ENCODE results near the gene HPN.
"Not testable (repeated sequence)": the region's sequence is repeated elsewhere in the genome, so short reads cannot be mapped to it uniquely, and the experiment has no call there.

HPN gene

GRCh38 chr19:35028600-35028885, 13.0 kb upstream of the HPN start:
- DNase-seq: not testable (repeated sequence)

DNA sequence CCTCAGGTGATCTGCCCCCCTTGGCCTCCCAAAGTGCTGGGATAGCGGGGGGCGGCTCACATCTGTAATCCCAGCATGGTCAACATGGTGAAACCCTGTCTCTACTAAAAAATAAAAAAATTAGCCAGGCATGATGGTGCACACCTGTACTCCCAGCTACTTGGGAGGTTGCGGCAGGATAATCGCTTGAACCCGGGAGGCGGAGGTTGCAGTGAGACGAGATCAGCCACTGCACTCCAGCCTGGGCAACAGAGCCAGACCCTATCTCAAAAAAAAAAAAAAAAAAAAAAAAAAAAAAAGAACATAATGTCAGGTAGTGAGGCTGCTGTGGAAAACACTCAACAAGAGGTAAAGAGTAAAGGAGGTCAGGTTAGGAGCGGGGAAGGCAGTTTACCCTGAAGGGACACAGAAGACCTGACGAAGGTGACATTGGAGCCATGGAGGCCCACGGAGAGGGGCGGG, 12.2 kb upstream of the HPN start:
- not testable (repeated sequence) for DNase-seq

DNA sequence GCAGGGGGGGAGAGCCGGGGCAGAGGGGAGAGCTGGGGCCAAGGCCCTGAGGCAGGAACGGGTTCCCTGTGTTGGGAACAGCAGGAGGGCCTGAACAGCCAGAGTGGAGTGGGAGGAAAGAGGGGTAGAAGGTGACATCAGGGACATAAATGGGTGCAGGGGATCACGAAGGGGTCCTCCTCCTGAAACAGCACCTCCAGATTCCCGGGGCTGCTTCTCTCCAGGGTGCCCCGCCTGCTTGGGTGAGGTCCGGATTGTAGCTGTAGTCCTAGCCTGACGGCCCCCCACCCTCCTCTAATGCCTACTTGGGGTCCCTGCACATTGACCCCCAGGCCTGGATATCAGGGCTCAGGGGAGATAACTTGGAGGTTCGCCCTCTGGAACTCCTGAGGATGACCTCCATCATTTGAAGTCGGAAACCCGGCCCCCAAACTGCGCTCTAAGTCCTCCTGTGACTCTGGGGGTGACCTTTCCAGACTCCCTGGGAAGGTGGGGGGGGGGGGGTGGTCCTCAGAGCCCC, 11.7 kb upstream of the HPN start:
- no peak for DNase-seq

GRCh38 chr19:35030257-35031071, 11.1 kb upstream of the HPN start, which contains the start of gene SCN1B:
Gene SCN1B, plus strand, starts transcription at chr19:35030470. Its CDS starts 351 bp downstream, at chr19:35030821.
- DNase-seq: peak; percentile 25

DNA sequence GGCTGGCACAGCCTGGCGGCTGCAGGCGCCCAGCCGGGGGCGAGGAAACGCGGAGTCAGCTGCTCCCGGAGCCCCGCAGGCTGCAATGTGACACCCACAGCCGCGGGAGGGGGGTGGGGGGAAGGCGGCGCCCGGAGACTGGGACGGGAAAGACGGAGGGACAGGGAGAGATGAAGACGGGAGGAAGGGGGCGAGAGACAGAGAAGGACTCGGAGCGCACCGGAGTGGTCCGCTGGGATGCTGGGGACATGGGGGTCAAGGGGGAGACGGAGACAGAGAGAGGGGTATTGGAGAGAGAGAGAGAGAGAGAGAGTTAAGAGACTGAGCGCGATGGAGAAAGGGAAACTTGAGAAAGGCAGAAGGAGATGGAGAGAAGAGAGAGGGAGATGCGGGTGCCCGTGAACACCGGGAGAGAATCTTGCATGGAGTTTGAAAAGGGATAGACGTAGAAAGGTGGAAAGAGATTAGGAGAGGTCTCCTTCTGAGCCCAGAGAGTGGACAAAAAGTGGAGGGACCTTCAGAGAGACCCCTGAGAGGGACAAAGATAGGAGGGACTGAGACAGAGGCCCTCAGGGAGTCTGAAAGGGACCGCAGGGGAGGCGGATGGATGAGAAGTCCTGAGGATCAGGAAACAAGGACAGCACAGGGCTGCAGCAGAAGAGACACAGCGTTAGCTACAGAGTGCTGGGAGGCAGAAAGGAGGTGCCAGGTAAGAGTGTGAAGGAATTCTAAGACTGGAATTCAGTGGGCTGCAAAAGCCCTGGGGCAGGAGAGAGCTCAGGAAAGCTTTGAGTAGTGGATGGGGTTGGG, 10.2 kb upstream of the HPN start:
- DNase-seq: no peak

- no peak for DNase-seq
These were observed 9.1 kb upstream of the HPN start for GRCh38 chr19:35032356-35032865.

- no peak for DNase-seq
These were observed 8.2 kb upstream of the HPN start for GRCh38 chr19:35033067-35034004.

- DNase-seq: no peak
These were observed 7.5 kb upstream of the HPN start for GRCh38 chr19:35034005-35034502.

DNA sequence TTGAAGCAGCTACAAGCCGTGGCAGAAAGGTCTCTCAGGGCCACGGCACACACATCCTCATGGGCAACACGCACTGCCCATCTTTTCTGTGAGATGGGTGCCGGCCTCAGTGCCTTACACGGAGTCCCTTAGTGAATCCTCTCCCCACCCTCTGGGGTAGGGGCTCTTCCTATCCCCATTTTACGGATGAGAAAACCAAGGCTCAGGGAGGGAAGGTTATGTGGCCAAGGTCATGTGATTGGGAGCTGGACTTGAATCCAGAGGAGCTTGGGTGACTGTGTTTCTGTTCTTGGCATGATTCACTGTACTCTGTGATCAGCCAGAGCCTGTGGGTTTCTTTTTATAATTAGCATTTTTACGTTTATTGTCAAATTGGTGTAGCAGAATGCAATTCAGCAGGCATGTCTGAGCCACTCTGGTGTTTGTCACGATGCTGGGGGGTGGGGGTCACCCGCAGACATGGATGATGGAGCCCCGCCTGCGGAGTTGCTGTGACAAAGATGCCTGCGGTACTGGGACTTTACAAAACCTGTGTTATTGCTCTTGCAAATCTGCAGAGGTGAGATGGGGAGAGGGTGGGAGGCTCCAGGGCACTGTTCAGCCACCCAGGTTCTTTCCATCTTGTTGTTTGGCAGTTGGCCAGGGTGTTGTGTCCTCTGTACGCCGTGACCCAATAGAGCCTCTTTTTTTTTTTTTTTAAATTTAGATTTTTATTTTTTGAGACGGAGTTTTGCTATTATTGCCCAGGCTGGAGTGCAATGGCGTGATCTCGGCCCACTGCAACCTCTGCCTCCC, 6.7 kb upstream of the HPN start:
- no peak for DNase-seq

- no peak for DNase-seq
These were observed 3.6 kb upstream of the HPN start for GRCh38 chr19:35037716-35038622.

DNA sequence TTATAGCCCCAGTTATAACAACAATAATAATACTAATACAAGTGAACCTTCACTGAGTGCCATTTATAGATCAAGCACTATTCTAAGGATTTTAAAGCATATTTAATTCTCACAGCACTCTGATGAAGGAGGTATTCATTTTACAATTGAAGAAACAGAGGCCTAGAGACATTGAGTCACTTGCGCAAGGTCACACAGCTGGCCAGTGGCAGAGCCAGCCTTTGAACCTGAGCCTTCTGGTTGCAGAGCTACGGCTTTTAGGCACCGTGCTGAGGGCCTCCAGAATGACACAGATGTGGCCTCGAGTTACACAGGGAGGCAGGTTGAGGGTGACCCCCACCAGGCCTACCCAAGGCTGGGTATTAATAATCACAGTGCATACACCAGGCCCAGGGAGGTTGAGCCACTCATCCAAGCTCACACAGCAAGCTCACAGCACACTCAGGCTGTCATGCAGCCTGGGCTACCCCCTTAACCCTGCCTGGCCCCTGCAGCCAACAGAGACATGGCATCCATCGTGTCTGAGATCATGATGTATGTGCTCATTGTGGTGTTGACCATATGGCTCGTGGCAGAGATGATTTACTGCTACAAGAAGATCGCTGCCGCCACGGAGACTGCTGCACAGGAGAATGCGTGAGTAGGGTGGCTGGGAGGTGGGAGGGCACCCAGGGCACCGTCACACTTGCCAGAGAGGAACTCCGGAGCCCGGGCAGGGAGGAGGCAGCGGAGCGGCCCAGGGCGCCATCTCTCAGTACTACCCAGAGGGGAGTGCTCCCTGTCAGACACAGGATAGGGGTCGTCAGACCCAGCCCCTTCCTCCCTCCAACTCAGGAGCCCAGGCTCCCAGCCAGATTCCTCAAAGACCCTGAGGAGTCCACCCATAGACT, 2.7 kb upstream of the HPN start:
- no peak for DNase-seq

- no peak for DNase-seq
These were observed 1.4 kb upstream of the HPN start for GRCh38 chr19:35039881-35040825.

- no peak for DNase-seq
These were observed 534 bp upstream of the HPN start for GRCh38 chr19:35040826-35041547.

DNA sequence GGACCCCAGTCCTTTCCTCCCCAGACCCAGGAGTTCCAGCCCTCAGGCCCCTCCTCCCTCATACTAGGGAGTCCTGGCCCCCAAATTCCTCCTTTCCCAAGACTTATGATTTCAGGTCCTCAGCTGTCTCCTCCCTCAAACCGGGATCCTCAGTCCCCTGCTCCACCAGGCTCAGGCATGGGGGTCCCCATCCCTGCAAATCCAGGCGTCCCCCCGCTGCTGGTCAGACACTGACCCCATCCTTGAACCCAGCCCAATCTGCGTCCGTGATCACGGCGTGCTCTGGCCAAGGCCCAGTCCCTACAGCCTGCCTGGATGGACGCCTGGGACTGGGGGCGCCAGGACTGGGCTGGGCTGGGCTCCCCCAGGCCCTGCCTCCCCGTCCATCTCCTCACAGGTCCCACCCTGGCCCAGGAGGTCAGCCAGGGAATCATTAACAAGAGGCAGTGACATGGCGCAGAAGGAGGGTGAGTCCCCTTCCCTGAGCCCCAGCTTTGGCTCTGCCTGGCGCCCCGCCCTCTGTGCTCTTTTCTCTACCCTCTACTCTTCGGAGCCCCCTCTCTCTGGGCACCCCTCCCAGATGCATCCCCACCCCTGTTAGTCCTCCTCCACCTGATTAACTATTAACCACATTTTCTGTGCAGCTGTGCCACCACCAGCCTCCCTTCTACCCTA, 672 bp downstream of the HPN start:
- no peak for DNase-seq

DNA sequence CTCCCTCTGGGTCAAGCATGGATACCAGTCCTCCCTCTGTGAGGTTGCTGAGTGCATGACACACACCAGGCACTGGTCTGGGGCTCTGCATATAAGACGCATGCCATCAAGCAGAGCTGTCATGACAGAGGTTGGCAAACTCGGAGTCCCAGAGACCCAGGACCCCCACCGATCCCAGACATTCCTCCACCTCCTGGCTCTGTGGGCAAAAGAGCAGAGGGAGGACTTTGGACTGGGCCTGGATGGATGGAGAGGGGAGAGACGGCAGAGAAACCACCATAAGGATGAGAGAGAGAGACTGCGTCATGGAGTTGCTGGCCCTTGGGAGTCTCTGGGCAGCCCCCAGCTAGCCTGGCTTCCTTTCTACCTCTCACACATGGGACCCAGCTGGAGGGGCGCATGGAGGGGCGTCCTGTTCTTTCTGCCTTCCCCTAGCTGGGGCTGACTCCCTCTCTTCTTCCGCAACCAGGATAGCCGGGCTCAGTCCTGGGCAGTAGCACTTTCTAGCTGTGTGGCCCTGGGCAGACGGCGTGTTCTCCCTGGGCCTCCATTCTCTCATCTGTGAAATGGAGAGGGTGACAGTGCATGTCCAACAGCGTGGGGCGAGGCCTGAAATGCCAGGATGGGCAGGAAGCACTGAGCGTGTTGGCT, 1.6 kb downstream of the HPN start:
- no peak for DNase-seq

- DNase-seq: no peak
These were observed 2.4 kb downstream of the HPN start for GRCh38 chr19:35043906-35044305.

Measured in NCI-H526 treated with DMSO at 0.1 percent for 48 hours (cell line).